ENCODE data around the gene IPO11. TPM values are rescaled to one million over a fixed set of nuclear protein-coding genes. Genes with fewer than 3 reads are reported as not detected.

IPO11 gene
- total RNA-seq, 5 donors from 2014 or later (not counting 1 experiment from before 2014, with no cell fraction given), result 17.4 to 25.7 (median 24.7) TPM

DNA sequence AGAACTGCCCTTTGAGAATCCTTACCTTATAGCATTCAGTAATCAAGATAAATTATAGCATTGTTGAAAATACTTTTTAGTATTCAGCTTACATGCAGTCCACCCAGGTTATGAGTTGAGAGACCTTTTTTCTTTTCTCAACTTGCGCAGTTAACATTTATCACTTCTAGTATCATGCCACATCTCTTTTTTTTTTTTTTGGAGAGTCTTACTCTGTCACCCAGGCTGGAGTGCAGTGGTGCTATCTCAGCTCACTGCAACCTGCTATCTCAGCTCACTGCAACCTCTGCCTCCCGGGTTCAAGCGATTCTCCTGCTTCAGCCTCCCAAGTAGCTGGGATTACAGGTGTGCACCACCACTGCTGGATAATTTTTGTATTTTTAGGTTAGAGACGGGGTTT lies 195.1 kb downstream of the IPO11 start:
- CTCF ChIA-PET, result interaction anchor here in 1 of 2 donors (0.5 to 0.7 kb wide), 2 partner anchors 164 to 250 kb away, joined by 4 to 6 read pairs; no protein-coding TSS in a partner anchor

GRCh38 chr5:62608529-62609511 lies 196.3 kb downstream of the IPO11 start:
- Histone ChIP-seq H3K4me1 (ENCODE audit: control insufficient read depth in 1 of 2, extremely low read depth in 1 of 2, insufficient read depth in 2 of 2, low read length in 2 of 2) (peaks cover 2 to 7% of the 10 kb centered on the region in 2 experiments), H3K4me3 (ENCODE audit: control insufficient read depth in 1 of 2, extremely low read depth in 1 of 2, low read length in 1 of 2) (no peak overlapping the region), H3K27ac (ENCODE audit: low read length) (no peak overlapping the region), H3K9me3 (no peaks in the 10 kb centered on the region), H3K36me3 (ENCODE audit: control insufficient read depth in 2 of 2, extremely low read depth in 1 of 2, insufficient read depth in 1 of 2, low read length in 1 of 2) (no peaks in the 10 kb centered on the region), H3K27me3 (replicated peaks in 1 of 2; ENCODE audit: control insufficient read depth in 2 of 2, extremely low read depth in 1 of 2, insufficient read depth in 2 of 2, low read length in 1 of 2) (no peaks in the 10 kb centered on the region)
- H3K27ac Mint-ChIP-seq, result peak overlapping the region in 1 of 2 donors; percentile 41
- H3K36me3 Mint-ChIP-seq, result peaks cover 47% of the 10 kb centered on the region
- DNase-seq, result no peak
- ATAC-seq (replicated peaks in 1 of 4), result no peak
- ChIA-PET POLR2A (no interaction called here), CTCF (no interaction called here)
- no peak overlapping the region for H3K4me3 Mint-ChIP-seq
- peaks cover 0 to 45% (median 17%) of the 10 kb centered on the region in 3 donors for H3K4me1 Mint-ChIP-seq
- 100% methylated on average over 1 of the region's 7 CpGs for WGBS (ENCODE audit: insufficient coverage)
- no peaks in the 10 kb centered on the region for H3K9me3 Mint-ChIP-seq
- H3K27me3 Mint-ChIP-seq, result no peaks in the 10 kb centered on the region

More for the DNA sequence above, 195.1 kb downstream of the IPO11 start:
- WGBS (ENCODE audit: insufficient coverage), result 100% methylated on average over 2 of the region's 4 CpGs
- DNase-seq (no peak), ATAC-seq (replicated peaks in 1 of 4) (no peak)
- Mint-ChIP-seq H3K9me3 (no peaks in the 10 kb centered on the region), H3K4me1 (peaks cover 0 to 48% (median 17%) of the 10 kb centered on the region in 3 donors), H3K4me3 (no peak overlapping the region), H3K36me3 (peaks cover 49% of the 10 kb centered on the region), H3K27ac (peak overlapping the region in 1 of 2 donors; percentile 28), H3K27me3 (no peaks in the 10 kb centered on the region)
- peaks cover 2 to 7% of the 10 kb centered on the region in 2 experiments for H3K4me1 ChIP-seq (ENCODE audit: control insufficient read depth in 1 of 2, extremely low read depth in 1 of 2, insufficient read depth in 2 of 2, low read length in 2 of 2)
- H3K27ac ChIP-seq (ENCODE audit: low read length), result no peak overlapping the region
- POLR2A ChIA-PET, result no interaction called here
- H3K27me3 ChIP-seq (replicated peaks in 1 of 2; ENCODE audit: control insufficient read depth in 2 of 2, extremely low read depth in 1 of 2, insufficient read depth in 2 of 2, low read length in 1 of 2), result no peaks in the 10 kb centered on the region
- no peaks in the 10 kb centered on the region for H3K9me3 ChIP-seq
- no peak overlapping the region for H3K4me3 ChIP-seq (ENCODE audit: control insufficient read depth in 1 of 2, extremely low read depth in 1 of 2, low read length in 1 of 2)
- H3K36me3 ChIP-seq (ENCODE audit: control insufficient read depth in 2 of 2, extremely low read depth in 1 of 2, insufficient read depth in 1 of 2, low read length in 1 of 2), result peaks cover 0 to 1% of the 10 kb centered on the region in 2 donors

DNA sequence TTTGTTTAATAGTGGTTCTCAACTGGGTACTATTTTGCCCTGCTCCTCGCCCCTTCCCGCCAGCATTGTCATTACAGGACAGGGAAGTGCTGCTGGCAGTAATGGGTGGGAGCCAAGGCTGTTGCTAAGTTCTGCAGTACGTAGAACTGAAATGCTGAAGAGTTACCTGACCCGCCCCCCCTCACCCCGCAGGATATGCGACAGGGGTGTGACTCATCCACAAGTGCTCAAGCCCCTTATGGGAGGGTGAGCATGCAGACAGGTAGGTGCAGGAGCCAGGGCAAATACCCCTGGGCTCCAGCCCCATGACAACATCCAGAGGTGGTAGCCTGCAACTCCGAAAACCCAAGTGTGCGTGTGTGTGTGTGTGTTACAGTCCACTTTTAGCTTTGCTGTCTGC lies 201.8 kb downstream of the IPO11 start:
- Histone ChIP-seq H3K36me3 (ENCODE audit: control insufficient read depth in 2 of 2, extremely low read depth in 1 of 2, insufficient read depth in 1 of 2, low read length in 1 of 2) (no peaks in the 10 kb centered on the region), H3K4me1 (ENCODE audit: control insufficient read depth in 1 of 2, extremely low read depth in 1 of 2, insufficient read depth in 2 of 2, low read length in 2 of 2) (no peaks in the 10 kb centered on the region), H3K27me3 (replicated peaks in 1 of 2; ENCODE audit: control insufficient read depth in 2 of 2, extremely low read depth in 1 of 2, insufficient read depth in 2 of 2, low read length in 1 of 2) (no peaks in the 10 kb centered on the region), H3K9me3 (no peaks in the 10 kb centered on the region), H3K27ac (ENCODE audit: low read length) (no peak overlapping the region), H3K4me3 (ENCODE audit: control insufficient read depth in 1 of 2, extremely low read depth in 1 of 2, low read length in 1 of 2) (no peak overlapping the region)
- ChIA-PET POLR2A (no interaction called here), CTCF (no interaction called here)
- Mint-ChIP-seq H3K27me3 (no peaks in the 10 kb centered on the region), H3K9me3 (no peaks in the 10 kb centered on the region), H3K27ac (no peak overlapping the region), H3K36me3 (peaks cover 41% of the 10 kb centered on the region), H3K4me3 (no peak overlapping the region), H3K4me1 (peaks cover 0 to 11% (median 8%) of the 10 kb centered on the region in 3 donors)
- DNase-seq, result no peak
- WGBS (ENCODE audit: insufficient coverage), result 94% methylated on average over 6 of the region's 8 CpGs
- no peak for ATAC-seq (replicated peaks in 1 of 4)

DNA sequence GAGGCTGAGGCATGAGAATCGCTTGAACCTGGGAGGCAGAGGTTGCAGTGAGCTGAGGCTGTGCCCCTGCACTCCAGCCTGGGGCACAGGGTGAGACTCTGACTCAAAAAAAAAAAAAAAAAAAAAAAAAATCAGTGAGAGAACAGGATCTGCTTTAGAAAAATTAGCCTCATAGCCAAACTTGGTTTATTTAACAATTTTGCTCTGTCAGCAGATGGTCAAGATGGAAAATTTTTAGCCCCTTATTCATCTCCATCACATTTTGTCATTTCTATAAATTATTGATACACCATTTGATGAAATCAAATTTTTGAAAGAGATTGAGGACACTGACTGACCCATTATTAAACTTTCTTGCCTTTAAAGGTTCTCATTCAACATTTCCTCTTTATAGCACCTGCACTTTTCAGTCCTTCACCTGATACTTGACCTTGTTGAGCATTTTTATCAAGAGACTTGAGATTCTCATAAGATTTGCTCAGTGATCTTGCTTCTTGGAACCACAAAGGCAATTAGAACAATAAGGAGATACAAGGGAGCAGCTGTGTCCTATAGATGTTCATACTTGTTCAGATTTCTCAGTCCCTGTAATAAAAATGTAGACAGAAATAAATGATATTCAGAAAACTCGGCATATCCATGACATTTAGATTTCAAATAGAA lies 204.2 kb downstream of the IPO11 start:
- H3K27ac ChIP-seq (ENCODE audit: low read length), result no peak overlapping the region
- no peak for DNase-seq
- ChIA-PET CTCF (no interaction called here), POLR2A (no interaction called here)
- Mint-ChIP-seq H3K4me3 (no peak overlapping the region), H3K36me3 (peaks cover 31% of the 10 kb centered on the region), H3K4me1 (peaks cover 0 to 11% (median under 1%) of the 10 kb centered on the region in 3 donors), H3K9me3 (no peaks in the 10 kb centered on the region), H3K27me3 (no peaks in the 10 kb centered on the region), H3K27ac (no peak overlapping the region)
- no peaks in the 10 kb centered on the region for H3K9me3 ChIP-seq
- no peaks in the 10 kb centered on the region for H3K36me3 ChIP-seq (ENCODE audit: control insufficient read depth in 2 of 2, extremely low read depth in 1 of 2, insufficient read depth in 1 of 2, low read length in 1 of 2)
- no peaks in the 10 kb centered on the region for H3K4me1 ChIP-seq (ENCODE audit: control insufficient read depth in 1 of 2, extremely low read depth in 1 of 2, insufficient read depth in 2 of 2, low read length in 2 of 2)
- no peak for ATAC-seq (replicated peaks in 1 of 4)
- H3K4me3 ChIP-seq (ENCODE audit: control insufficient read depth in 1 of 2, extremely low read depth in 1 of 2, low read length in 1 of 2), result no peak overlapping the region
- no CpG with 5 or more reads among the region's 2 CpGs for WGBS (ENCODE audit: insufficient coverage)
- H3K27me3 ChIP-seq (replicated peaks in 1 of 2; ENCODE audit: control insufficient read depth in 2 of 2, extremely low read depth in 1 of 2, insufficient read depth in 2 of 2, low read length in 1 of 2), result no peaks in the 10 kb centered on the region

DNA sequence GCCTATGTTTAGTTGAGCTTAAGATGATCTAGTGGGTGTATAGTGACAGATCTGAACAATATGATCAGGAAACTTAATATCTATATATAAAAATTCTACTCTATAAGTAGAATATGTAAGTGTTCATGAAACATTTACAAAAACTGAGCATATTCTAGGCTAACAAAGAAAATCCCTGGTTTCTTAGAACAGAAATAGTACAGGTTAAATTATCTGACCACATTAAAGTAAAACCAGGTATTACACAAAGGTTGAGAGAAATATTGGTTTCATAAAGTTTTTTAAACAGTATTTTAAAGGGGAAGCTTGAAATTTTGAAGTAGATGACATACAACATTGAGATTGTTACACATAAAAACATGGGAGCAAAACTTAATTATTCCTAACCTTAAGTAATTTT lies 205.4 kb downstream of the IPO11 start:
- H3K4me1 ChIP-seq (ENCODE audit: control insufficient read depth in 1 of 2, extremely low read depth in 1 of 2, insufficient read depth in 2 of 2, low read length in 2 of 2), result no peaks in the 10 kb centered on the region
- H3K4me1 Mint-ChIP-seq, result peaks cover 0 to 11% (median 0%) of the 10 kb centered on the region in 3 donors
- POLR2A ChIA-PET, result no interaction called here
- H3K9me3 ChIP-seq, result no peaks in the 10 kb centered on the region
- H3K4me3 Mint-ChIP-seq, result no peak overlapping the region
- no peaks in the 10 kb centered on the region for H3K9me3 Mint-ChIP-seq
- peaks cover 24% of the 10 kb centered on the region for H3K36me3 Mint-ChIP-seq
- DNase-seq (no peak), ATAC-seq (replicated peaks in 1 of 4) (no peak)
- H3K4me3 ChIP-seq (ENCODE audit: control insufficient read depth in 1 of 2, extremely low read depth in 1 of 2, low read length in 1 of 2), result no peak overlapping the region
- CTCF ChIA-PET, result no interaction called here
- no peak overlapping the region for H3K27ac ChIP-seq (ENCODE audit: low read length)
- no peaks in the 10 kb centered on the region for H3K36me3 ChIP-seq (ENCODE audit: control insufficient read depth in 2 of 2, extremely low read depth in 1 of 2, insufficient read depth in 1 of 2, low read length in 1 of 2)
- no peaks in the 10 kb centered on the region for H3K27me3 ChIP-seq (replicated peaks in 1 of 2; ENCODE audit: control insufficient read depth in 2 of 2, extremely low read depth in 1 of 2, insufficient read depth in 2 of 2, low read length in 1 of 2)
- no peak overlapping the region for H3K27ac Mint-ChIP-seq
- no peaks in the 10 kb centered on the region for H3K27me3 Mint-ChIP-seq

GRCh38 chr5:62620761-62621160 lies 208.2 kb downstream of the IPO11 start:
- H3K4me3 ChIP-seq (ENCODE audit: control insufficient read depth in 1 of 2, extremely low read depth in 1 of 2, low read length in 1 of 2), result no peak overlapping the region
- Mint-ChIP-seq H3K4me3 (no peak overlapping the region), H3K27ac (no peak overlapping the region), H3K4me1 (peaks cover 0 to 4% (median 0%) of the 10 kb centered on the region in 3 donors), H3K36me3 (peaks cover 4% of the 10 kb centered on the region), H3K9me3 (no peaks in the 10 kb centered on the region), H3K27me3 (no peaks in the 10 kb centered on the region)
- H3K27ac ChIP-seq (ENCODE audit: low read length), result no peak overlapping the region
- ATAC-seq (replicated peaks in 1 of 4), result no peak
- POLR2A ChIA-PET, result no interaction called here
- WGBS (ENCODE audit: insufficient coverage), result 97% methylated on average over 4 of the region's 5 CpGs
- no peaks in the 10 kb centered on the region for H3K9me3 ChIP-seq
- H3K36me3 ChIP-seq (ENCODE audit: control insufficient read depth in 2 of 2, extremely low read depth in 1 of 2, insufficient read depth in 1 of 2, low read length in 1 of 2), result no peaks in the 10 kb centered on the region
- no peak for DNase-seq
- CTCF ChIA-PET, result no interaction called here
- no peaks in the 10 kb centered on the region for H3K27me3 ChIP-seq (replicated peaks in 1 of 2; ENCODE audit: control insufficient read depth in 2 of 2, extremely low read depth in 1 of 2, insufficient read depth in 2 of 2, low read length in 1 of 2)
- no peaks in the 10 kb centered on the region for H3K4me1 ChIP-seq (ENCODE audit: control insufficient read depth in 1 of 2, extremely low read depth in 1 of 2, insufficient read depth in 2 of 2, low read length in 2 of 2)

Data from T-cell (primary cell).